GM18519 (cell line): ENCODE measurements around the gene GRM5.
"Not testable (repeated sequence)": the region's sequence is repeated elsewhere in the genome, so short reads cannot be mapped to it uniquely, and the experiment has no call there.

Experiments
- ATAC-seq: cut with Tn5 transposase; IDR thresholded peaks from one replicate; pipeline ENCODE4 v1.9.1; 2021; ENCODE audit warnings: mild to moderate bottlenecking, moderate library complexity; ENCODE audit not compliant: unreplicated experiment, low FRiP score

GRM5 gene

DNA sequence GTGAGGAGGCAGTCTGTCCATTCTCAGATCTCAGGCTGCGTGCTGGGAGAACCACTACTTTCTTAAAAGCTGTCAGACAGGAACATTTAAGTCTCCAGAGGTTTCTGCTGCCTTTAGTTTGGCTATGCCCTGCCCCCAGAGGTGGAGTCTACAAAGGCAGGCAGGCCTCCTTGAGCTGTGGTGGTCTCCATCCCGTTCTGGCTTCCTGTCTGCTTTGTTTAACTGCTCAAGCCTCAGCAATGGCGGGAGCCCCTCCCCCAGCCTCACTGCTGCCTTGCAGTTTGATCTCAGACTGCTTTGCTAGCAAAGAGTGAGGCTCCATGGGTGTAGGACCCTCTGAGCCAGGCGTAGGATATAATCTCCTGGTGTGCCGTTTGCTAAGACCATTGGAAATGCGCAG is 602.5 kb downstream of the GRM5 start:
- not testable (repeated sequence) for ATAC-seq

DNA sequence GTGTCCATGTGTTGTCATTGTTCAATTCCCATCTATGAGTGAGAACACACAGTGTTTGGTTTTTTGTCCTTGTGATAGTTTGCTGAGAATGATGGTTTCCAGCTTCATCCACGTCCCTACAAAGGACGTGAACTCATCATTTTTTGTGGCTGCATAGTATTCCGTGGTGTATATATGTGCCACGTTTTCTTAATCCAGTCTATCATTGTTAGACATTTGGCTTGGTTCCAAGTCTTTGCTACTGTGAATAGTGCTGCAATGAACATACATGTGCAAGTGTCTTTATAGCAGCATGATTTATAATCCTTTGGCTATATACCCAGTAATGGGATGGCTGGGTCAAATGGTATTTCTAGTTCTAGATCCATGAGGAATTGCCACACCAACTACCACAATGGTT is 607.7 kb downstream of the GRM5 start:
- ATAC-seq: not testable (repeated sequence)

DNA sequence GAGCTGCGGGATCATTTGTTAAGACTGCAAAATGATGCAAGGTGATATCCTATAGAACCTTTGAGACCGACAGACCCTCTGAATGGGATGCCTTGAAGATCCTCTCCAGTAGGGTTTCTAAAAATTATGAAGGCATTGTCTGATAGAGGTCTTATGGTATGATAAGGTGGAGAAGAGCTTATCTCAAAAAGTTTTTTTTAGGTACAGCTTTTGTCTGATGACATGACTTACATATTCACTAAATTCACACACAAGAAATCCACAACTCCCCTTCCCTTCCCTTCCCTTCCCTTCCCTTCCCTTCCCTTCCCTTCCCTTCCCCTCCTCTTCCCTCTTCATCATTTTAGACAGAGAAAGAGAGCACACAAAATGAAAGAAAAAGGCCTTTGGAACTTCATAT is 609.8 kb downstream of the GRM5 start:
- ATAC-seq: no peak

DNA sequence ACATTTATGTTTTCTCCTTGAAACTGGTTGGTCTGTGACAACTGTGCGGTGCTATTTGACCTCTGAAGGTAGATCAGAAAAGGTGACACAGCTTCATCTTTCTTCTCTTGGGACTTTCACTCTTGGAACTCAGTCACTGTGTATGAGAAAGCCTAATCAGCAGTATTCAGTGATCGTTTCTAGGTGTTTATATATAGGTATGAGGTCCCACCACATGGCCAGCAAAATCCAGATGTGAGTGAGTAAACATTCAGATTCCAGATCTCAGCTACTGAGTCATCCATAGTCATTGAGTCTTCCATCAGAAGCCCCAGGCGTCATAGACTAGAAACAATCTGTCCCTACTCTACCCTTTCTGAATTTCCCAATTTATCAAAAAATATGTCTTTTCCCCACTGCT is 610.9 kb downstream of the GRM5 start:
- no peak for ATAC-seq
